ENCODE measurements around the gene CNOT4. TPM values are rescaled to one million over a fixed set of nuclear protein-coding genes. Genes with fewer than 3 reads are reported as not detected.

The CNOT4 gene
- total RNA-seq, 1 experiment from 2014 or later = 16.6 TPM

DNA sequence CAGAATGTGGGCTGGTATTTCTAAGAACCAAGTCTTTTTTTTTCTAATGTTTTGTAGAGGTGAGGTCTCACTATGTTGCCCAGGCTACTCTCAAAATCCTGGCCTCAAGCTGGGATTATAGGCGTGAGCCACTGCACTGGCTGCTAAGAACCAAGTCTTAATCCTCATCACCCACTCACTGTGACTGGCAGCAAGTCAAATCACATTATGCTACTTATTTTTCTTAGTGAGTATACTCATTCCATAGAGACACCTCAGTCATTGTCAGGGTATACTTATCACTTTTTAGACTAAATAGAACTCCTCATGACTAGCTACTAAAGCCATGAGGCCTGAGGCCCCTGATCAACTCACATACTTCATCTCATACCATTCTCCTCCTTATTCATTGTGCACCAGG lies 160.2 kb downstream of the CNOT4 start:
- DNase-seq (ENCODE audit: low read depth, low spot score) (no peak), ATAC-seq (no peak)
- no peak overlapping the region for H2AFZ ChIP-seq (ENCODE audit: low read depth, low read length, poor library complexity, severe bottlenecking)
- no peak overlapping the region for H3K9ac ChIP-seq (ENCODE audit: low read length)
- RAD21 ChIA-PET (ENCODE audit: low non-redundant PET in 1 of 2, low total read pairs in 2 of 2, uncharacterized antibody in 2 of 2, unreplicated experiment in 2 of 2) = no interaction called here
- H3K4me1 ChIP-seq (ENCODE audit: control insufficient read depth in 1 of 2, insufficient read depth in 2 of 2, low read length in 2 of 2) = no peaks in the 10 kb centered on the region
- no TSS peak for BruUV-seq (replicated peaks)
- no peak overlapping the region for H3K27ac ChIP-seq (ENCODE audit: low read depth, low read length)
- no peaks in the 10 kb centered on the region for H3K79me2 ChIP-seq (ENCODE audit: insufficient read depth, low read length)
- no peaks in the 10 kb centered on the region for H3K9me2 ChIP-seq (ENCODE audit: insufficient read depth)
- H3K4me3 ChIP-seq (replicated peaks in 1 of 2; ENCODE audit: low read depth in 1 of 2, low read length in 2 of 2) = no peak overlapping the region
- peaks cover 23% of the 10 kb centered on the region for H3K27me3 ChIP-seq (ENCODE audit: insufficient read depth, low read length)
- H3K9me3 ChIP-seq (ENCODE audit: control insufficient read depth in 1 of 2, insufficient read depth in 1 of 2, low read depth in 1 of 2, low read length in 2 of 2) = no peaks in the 10 kb centered on the region
- H3K4me2 ChIP-seq (ENCODE audit: low read length) = no peak overlapping the region
- no peaks in the 10 kb centered on the region for H4K20me1 ChIP-seq (ENCODE audit: insufficient read depth)
- intact Hi-C loops (cut with micrococcal nuclease) = no loop called here
- no peaks in the 10 kb centered on the region for H3K36me3 ChIP-seq (ENCODE audit: control insufficient read depth in 1 of 2, insufficient read depth in 2 of 2, low read length in 2 of 2)
- CTCF ChIA-PET = no interaction called here
- POLR2A ChIA-PET = no interaction called here
- TF ChIP-seq FOSL1 (IDR thresholded peaks at IDR 0.05; ENCODE audit: low read depth) (no peak), EZH2phosphoT487 (IDR thresholded peaks at IDR 0.05; ENCODE audit: borderline replicate concordance) (no peak), CBX3 (IDR thresholded peaks at IDR 0.05; ENCODE audit: low read depth) (no peak), POLR2AphosphoS5 (IDR thresholded peaks at IDR 0.05; ENCODE audit: low read depth, low read length) (no peak)
- TF ChIP-seq, protein P1, sequence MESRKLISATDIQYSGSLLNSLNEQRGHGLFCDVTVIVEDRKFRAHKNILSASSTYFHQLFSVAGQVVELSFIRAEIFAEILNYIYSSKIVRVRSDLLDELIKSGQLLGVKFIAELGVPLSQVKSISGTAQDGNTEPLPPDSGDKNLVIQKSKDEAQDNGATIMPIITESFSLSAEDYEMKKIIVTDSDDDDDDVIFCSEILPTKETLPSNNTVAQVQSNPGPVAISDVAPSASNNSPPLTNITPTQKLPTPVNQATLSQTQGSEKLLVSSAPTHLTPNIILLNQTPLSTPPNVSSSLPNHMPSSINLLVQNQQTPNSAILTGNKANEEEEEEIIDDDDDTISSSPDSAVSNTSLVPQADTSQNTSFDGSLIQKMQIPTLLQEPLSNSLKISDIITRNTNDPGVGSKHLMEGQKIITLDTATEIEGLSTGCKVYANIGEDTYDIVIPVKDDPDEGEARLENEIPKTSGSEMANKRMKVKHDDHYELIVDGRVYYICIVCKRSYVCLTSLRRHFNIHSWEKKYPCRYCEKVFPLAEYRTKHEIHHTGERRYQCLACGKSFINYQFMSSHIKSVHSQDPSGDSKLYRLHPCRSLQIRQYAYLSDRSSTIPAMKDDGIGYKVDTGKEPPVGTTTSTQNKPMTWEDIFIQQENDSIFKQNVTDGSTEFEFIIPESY (IDR thresholded peaks at IDR 0.05; ENCODE audit: extremely low read depth, insufficient replicate concordance, low read length) = no peak
- TF ChIP-seq, protein P2, sequence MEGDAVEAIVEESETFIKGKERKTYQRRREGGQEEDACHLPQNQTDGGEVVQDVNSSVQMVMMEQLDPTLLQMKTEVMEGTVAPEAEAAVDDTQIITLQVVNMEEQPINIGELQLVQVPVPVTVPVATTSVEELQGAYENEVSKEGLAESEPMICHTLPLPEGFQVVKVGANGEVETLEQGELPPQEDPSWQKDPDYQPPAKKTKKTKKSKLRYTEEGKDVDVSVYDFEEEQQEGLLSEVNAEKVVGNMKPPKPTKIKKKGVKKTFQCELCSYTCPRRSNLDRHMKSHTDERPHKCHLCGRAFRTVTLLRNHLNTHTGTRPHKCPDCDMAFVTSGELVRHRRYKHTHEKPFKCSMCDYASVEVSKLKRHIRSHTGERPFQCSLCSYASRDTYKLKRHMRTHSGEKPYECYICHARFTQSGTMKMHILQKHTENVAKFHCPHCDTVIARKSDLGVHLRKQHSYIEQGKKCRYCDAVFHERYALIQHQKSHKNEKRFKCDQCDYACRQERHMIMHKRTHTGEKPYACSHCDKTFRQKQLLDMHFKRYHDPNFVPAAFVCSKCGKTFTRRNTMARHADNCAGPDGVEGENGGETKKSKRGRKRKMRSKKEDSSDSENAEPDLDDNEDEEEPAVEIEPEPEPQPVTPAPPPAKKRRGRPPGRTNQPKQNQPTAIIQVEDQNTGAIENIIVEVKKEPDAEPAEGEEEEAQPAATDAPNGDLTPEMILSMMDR (IDR thresholded peaks at IDR 0.05 in 2 of 3, conservative IDR thresholded peaks at IDR 0.05 in 1 of 3; ENCODE audit: borderline replicate concordance in 1 of 3, insufficient read depth in 1 of 3, low read depth in 2 of 3, low read length in 2 of 3) = no peak
